ENCODE results near the gene CTBP1.

CTBP1 gene

GRCh38 chr4:1193206-1194009 lies 55.5 kb downstream of the CTBP1 start:
- DNase-seq, result no peak

- no peak for DNase-seq
Measured at GRCh38 chr4:1192493-1193205, 56.3 kb downstream of the CTBP1 start.

DNA sequence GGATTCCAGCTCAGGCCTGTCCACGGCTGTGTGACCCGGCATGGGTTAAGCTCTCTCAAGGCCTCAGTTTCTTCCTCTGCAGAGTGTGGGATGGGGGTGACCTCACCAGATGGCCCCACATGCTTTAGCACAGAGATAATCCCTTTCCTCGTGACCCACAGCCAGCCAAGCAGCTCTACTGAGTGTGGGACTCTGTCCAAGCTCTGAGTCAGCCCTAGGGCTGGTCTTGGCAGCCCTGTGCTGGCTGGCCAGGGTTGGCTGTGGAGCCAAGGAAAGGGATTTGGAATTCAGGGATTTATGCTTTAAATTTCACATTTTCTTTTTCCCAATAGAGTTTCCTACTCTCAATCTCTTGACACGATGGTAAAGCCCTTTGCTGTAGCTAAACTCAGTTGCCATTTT lies 56.8 kb downstream of the CTBP1 start:
- DNase-seq, result no peak

GRCh38 chr4:1191621-1192020 lies 57.3 kb downstream of the CTBP1 start:
- DNase-seq, result no peak

GRCh38 chr4:1187182-1187581 lies 61.7 kb downstream of the CTBP1 start:
- no peak for DNase-seq

DNA sequence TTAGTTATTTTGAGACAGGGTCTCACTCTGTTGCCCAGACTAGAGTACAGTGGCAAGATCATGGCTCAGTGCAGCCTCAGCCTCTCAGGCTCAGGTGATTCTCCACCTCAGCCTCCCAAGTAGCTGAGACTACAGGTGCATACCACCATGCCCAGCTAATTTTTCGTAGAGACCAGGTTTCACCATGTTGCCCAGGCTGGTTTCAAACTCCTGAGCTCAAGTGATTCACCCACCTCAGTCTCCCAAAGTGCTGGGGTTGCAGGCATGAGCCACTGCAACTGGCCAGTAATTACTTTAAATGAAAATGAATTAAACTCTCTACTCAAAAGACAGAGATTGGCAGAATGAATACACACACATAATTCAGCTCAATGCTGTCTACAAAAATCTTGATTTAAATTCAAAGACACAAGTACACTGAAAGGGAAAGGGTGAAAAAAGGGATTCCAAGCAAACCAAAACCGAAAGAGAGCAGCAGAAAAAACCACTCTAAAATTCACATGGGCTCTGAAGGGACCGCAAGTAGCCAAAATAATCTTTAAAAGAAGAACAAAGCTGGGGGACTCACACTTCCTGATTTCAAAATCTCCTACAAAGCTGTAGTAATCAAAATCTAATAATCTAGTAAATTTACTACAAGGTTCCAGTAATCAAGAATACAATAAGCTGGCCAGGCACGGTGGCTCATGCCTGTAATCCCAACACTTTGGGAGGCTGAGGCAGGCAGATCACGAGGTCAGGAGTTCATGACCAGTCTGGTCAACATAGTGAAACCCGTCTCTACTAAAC lies 64.8 kb downstream of the CTBP1 start:
- no peak for DNase-seq

DNA sequence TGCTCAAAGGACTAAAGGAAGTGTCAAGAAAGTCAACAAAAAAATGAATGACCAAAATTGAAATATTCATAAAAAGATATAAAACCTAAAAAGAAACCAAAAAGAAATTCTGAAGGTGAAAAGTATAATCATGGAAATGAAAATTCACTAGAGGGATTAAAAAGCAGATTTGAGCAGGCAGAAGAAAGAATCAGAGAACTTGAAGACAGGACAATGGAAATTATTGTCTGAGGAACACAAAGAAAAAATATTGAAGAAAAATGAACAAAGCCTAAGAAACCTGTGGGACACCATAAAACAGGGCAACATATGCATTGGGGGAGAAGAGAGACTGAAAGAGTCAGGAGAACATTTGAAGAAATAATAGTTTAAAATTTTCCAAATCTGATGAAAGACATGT lies 66.6 kb downstream of the CTBP1 start:
- no peak for DNase-seq

- DNase-seq, result no peak
Measured at GRCh38 chr4:1180663-1181062, 68.3 kb downstream of the CTBP1 start.

DNA sequence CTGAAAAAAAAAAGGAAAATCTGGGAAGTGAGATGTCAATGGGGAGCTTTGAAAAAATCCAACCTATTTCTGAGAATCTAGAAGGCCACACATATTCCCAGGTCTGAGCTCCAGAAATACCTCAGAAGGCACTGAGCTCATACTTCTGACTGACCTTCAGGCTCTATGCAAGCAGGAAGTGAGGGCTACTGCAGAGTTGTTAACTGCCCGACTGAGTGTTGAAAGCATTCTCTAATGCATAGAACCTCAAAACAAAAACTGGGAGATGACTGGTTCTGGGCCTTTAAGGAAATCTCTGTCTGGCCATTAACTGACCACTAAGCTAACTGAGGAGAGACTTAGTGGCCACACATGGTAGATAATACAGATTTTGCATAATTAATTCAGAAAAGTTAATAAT lies 69.0 kb downstream of the CTBP1 start:
- DNase-seq, result no peak

- DNase-seq, result no peak
Measured at GRCh38 chr4:1179089-1179441, 69.9 kb downstream of the CTBP1 start.

DNA sequence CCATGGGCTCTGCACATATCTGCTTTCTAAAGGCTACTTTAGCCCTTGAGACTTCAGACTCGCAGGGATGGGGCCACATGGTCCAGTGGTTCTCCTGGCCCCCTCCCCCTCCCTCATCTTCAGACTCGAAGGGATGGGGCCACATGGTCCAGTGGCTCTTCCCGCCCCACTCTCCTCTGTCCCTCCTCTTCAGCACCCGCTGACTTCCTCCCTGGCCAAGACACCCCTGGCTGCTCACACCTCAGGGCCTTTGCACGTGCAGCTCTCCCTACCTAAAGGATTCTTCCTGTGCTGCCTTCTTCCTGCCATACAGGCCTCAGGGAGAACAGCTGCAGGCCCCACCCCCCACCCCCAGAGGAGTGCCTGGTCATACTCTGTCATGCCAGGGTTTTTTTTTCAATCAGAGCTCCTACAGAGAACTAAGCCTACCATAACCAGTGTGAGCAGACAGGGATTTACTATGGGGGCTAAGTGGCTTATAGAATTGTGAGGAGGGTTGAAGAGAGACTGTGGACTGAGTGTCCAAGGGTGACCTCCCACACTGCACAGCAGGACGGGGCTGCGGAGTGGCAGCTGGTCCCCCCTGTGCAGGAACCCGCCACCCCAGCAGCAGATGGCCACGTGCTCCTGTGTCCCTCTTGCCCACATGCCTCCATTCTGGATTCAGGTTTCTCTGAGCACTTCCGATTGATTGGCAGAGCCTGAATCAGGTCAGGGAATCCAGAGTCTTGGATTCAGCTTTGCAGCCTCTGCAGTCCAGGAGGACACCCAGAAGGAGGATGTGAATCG lies 70.4 kb downstream of the CTBP1 start:
- DNase-seq, result no peak

- DNase-seq, result no peak
Measured at GRCh38 chr4:1177274-1178141, 71.4 kb downstream of the CTBP1 start.

DNA sequence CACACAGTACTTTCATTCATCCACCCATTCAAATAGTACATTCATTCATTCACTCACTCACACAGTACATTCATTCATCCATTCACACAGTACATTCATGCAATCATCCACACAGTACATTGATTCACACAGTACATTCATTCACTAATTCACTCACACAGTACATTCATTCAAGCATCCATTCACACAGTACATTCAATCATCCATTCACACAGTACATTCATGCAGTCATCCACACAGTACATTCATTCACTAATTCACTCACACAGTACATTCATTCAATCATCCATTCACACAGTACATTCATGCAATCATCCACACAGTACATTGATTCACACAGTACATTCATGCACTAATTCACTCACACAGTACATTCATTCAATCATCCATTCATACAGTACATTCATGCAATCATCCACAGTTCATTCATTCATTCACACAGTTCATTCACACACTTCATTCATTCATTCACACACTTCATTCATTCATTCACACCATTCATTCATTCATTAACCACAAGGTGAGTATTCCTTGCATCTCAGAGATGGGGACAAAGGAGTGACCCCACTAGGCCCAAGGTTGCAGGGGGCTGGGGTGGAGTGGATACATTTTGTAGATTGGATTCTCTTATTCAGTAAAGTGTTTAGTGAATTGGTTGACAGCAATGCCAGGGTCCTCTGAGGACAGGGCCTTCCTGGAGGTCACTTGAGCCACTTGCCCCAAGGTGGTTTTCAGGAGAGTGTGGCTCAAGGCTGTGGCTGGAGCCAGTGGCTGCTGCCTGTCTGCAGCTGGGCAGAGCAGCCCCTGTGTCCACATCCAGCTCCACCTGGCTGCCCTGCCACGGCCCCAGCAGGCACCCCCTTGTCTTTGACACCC lies 72.3 kb downstream of the CTBP1 start:
- no peak for DNase-seq

- DNase-seq, result no peak
Measured at GRCh38 chr4:1175635-1176229, 73.2 kb downstream of the CTBP1 start.

- DNase-seq, result no peak
Measured at GRCh38 chr4:1174941-1175634, 73.8 kb downstream of the CTBP1 start.

DNA sequence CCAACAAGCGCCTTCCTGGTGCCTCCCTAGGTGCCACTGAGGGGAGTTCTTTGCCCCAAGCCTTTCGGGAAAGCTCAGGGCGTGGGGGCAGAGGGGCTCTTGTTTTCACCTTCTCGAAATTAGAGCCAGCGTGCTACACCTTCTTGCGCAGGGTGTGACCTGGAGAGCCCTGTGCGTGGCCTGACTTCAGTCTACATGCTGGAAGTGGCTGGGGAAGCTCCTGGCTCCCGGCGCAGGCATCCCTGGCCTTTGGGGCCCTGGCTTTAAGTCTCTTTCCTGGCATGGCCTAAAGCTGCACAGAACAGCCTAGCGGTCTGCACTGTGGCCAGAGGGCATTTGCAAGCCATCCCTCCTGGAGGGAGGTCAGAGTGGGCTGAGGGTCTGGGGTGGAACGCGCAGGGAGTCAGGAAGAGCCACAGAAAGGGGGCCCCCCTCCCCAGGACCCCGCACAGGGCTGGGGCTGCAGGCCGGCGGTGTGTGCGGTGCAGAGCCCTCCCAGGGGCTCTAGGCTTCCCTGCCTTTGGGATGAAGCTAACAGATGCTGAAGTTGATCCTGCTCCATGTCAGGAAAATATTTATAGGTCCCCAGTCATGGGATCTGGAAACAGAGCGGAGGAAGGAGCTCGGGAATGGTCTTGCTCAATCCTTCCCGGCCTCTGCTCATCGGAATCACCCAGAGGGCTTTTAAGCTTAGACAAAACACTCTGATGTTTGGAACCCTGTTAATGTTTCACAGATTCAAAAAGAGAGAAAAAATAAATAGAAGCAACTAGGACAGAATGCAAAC lies 75.8 kb downstream of the CTBP1 start:
- DNase-seq, result no peak

- DNase-seq, result no peak
Measured at GRCh38 chr4:1172228-1172851, 76.6 kb downstream of the CTBP1 start, which contains the start of gene SPON2. TSS of gene SPON2 (minus strand) at chr4:1172583.

Data from NCI-H2171 treated with DMSO at 0.1 percent for 48 hours (cell line).